ENCODE results near the gene MXD1. TPM values are rescaled to one million over a fixed set of nuclear protein-coding genes. Genes with fewer than 3 reads are reported as not detected.
"Not testable (repeated sequence)": the region's sequence is repeated elsewhere in the genome, so short reads cannot be mapped to it uniquely, and the experiment has no call there.

The MXD1 gene
- total RNA-seq = 10 to 100 TPM in 1 of 2 donors, 1 to 10 TPM in 1; 5.4 to 27.2 TPM
- 10 to 100 TPM; 16.2 to 18.1 TPM for polyA plus RNA-seq (ENCODE audit: insufficient read length in 2 of 2)
- long read RNA-seq, donor 1, full-length matches to known transcripts = 2 of 2 reads
- long read RNA-seq, donor 1, partial matches to known transcripts = 0 of 2 reads
- long read RNA-seq, donor 1, other reads (novel, unspliced or antisense) = 0 of 2 reads
- long read RNA-seq, donor 2, full-length matches to known transcripts = 1 of 1 reads
- long read RNA-seq, donor 2, partial matches to known transcripts = 0 of 1 reads
- long read RNA-seq, donor 2, other reads (novel, unspliced or antisense) = 0 of 1 reads
- long read RNA-seq, donor 3, full-length matches to known transcripts = 1 of 7 reads
- long read RNA-seq, donor 3, partial matches to known transcripts = 6 of 7 reads
- long read RNA-seq, donor 3, other reads (novel, unspliced or antisense) = 0 of 7 reads
- long read RNA-seq, donor 4, full-length matches to known transcripts = 2 of 13 reads
- long read RNA-seq, donor 4, partial matches to known transcripts = 11 of 13 reads
- long read RNA-seq, donor 4, other reads (novel, unspliced or antisense) = 0 of 13 reads

- DNase-seq (ENCODE audit: low read depth in 4 of 6, low spot score in 6 of 6) = peak in 2 of 6 donors; percentile 31 to 44
- H3K27me3 ChIP-seq (ENCODE audit: control insufficient read depth, insufficient read depth, low read length) = no peaks in the 10 kb centered on the region
- WGBS (ENCODE audit: insufficient coverage) = under 1% methylated on average over 75 of the region's 81 CpGs
These were observed at the start of gene MXD1 for GRCh38 chr2:69914950-69915945. Gene MXD1, plus strand, starts transcription at chr2:69915109. Its CDS starts 222 bp downstream, at chr2:69915331.

GRCh38 chr2:69888451-69888850 lies 26.5 kb upstream of the MXD1 start:
- WGBS (ENCODE audit: insufficient coverage) = no CpG with 5 or more reads among the region's 4 CpGs
- Histone ChIP-seq H3K36me3 (ENCODE audit: control insufficient read depth, insufficient read depth, low read length) (no peaks in the 10 kb centered on the region), H3K4me1 (ENCODE audit: control insufficient read depth, insufficient read depth, low read length) (no peaks in the 10 kb centered on the region), H3K4me3 (ENCODE audit: low read depth, low read length) (no peak overlapping the region), H3K9me3 (ENCODE audit: control insufficient read depth, insufficient read depth, low read length) (no peaks in the 10 kb centered on the region), H3K27ac (ENCODE audit: low read depth, low read length) (no peak overlapping the region), H3K27me3 (ENCODE audit: control insufficient read depth, insufficient read depth, low read length) (no peaks in the 10 kb centered on the region)
- DNase-seq (ENCODE audit: low read depth in 4 of 6, low spot score in 6 of 6) = no peak

More at GRCh38 chr2:69914950-69915945, at the start of gene MXD1:
- peaks cover 10% of the 10 kb centered on the region for H3K36me3 ChIP-seq (ENCODE audit: control insufficient read depth, insufficient read depth, low read length)
- no peaks in the 10 kb centered on the region for H3K9me3 ChIP-seq (ENCODE audit: control insufficient read depth, insufficient read depth, low read length)
- H3K4me3 ChIP-seq (ENCODE audit: low read depth, low read length) = peak within 1 kb of the TSS; percentile 72
- peaks cover 11% of the 10 kb centered on the region for H3K4me1 ChIP-seq (ENCODE audit: control insufficient read depth, insufficient read depth, low read length)
- peak within 1 kb of the TSS; percentile 97 for H3K27ac ChIP-seq (ENCODE audit: low read depth, low read length)

GRCh38 chr2:69889302-69889701 lies 25.6 kb upstream of the MXD1 start:
- Histone ChIP-seq H3K36me3 (ENCODE audit: control insufficient read depth, insufficient read depth, low read length) (no peaks in the 10 kb centered on the region), H3K27ac (ENCODE audit: low read depth, low read length) (no peak overlapping the region), H3K27me3 (ENCODE audit: control insufficient read depth, insufficient read depth, low read length) (no peaks in the 10 kb centered on the region), H3K4me1 (ENCODE audit: control insufficient read depth, insufficient read depth, low read length) (no peaks in the 10 kb centered on the region), H3K9me3 (ENCODE audit: control insufficient read depth, insufficient read depth, low read length) (no peaks in the 10 kb centered on the region), H3K4me3 (ENCODE audit: low read depth, low read length) (no peak overlapping the region)
- DNase-seq (ENCODE audit: low read depth in 4 of 6, low spot score in 6 of 6) = no peak

- Histone ChIP-seq H3K27me3 (ENCODE audit: control insufficient read depth, insufficient read depth, low read length) (no peaks in the 10 kb centered on the region), H3K36me3 (ENCODE audit: control insufficient read depth, insufficient read depth, low read length) (peaks cover 6% of the 10 kb centered on the region), H3K27ac (ENCODE audit: low read depth, low read length) (no peak overlapping the region), H3K4me1 (ENCODE audit: control insufficient read depth, insufficient read depth, low read length) (peaks cover 8% of the 10 kb centered on the region), H3K4me3 (ENCODE audit: low read depth, low read length) (no peak overlapping the region), H3K9me3 (ENCODE audit: control insufficient read depth, insufficient read depth, low read length) (no peaks in the 10 kb centered on the region)
- DNase-seq (ENCODE audit: low read depth in 4 of 6, low spot score in 6 of 6) = no peak
- WGBS (ENCODE audit: insufficient coverage) = no CpG with 5 or more reads among the region's 1 CpG
These were observed 24.0 kb upstream of the MXD1 start for GRCh38 chr2:69890881-69891280.

GRCh38 chr2:69892838-69893424 lies 22.0 kb upstream of the MXD1 start:
- not testable (repeated sequence) for H3K27me3 ChIP-seq (ENCODE audit: control insufficient read depth, insufficient read depth, low read length); H3K27ac ChIP-seq (ENCODE audit: low read depth, low read length); DNase-seq (ENCODE audit: low read depth in 4 of 6, low spot score in 6 of 6); H3K4me1 ChIP-seq (ENCODE audit: control insufficient read depth, insufficient read depth, low read length); H3K9me3 ChIP-seq (ENCODE audit: control insufficient read depth, insufficient read depth, low read length)
- peak overlapping the region; percentile 96 for H3K4me3 ChIP-seq (ENCODE audit: low read depth, low read length)
- no CpG with 5 or more reads among the region's 7 CpGs for WGBS (ENCODE audit: insufficient coverage)
- H3K36me3 ChIP-seq (ENCODE audit: control insufficient read depth, insufficient read depth, low read length) = peaks cover 17% of the 10 kb centered on the region

GRCh38 chr2:69893684-69894551 lies 21.0 kb upstream of the MXD1 start, which contains the start of gene SNRNP27:
Gene SNRNP27, plus strand, starts transcription at chr2:69893956. Its CDS starts 29 bp downstream, at chr2:69893985.
- WGBS (ENCODE audit: insufficient coverage) = 0% methylated on average over 21 of the region's 32 CpGs
- no peaks in the 10 kb centered on the region for H3K9me3 ChIP-seq (ENCODE audit: control insufficient read depth, insufficient read depth, low read length)
- H3K27me3 ChIP-seq (ENCODE audit: control insufficient read depth, insufficient read depth, low read length) = no peaks in the 10 kb centered on the region
- peak within 1 kb of the TSS; percentile 96 for H3K4me3 ChIP-seq (ENCODE audit: low read depth, low read length)
- H3K27ac ChIP-seq (ENCODE audit: low read depth, low read length) = peak within 1 kb of the TSS; percentile 71
- peaks cover 22% of the 10 kb centered on the region for H3K36me3 ChIP-seq (ENCODE audit: control insufficient read depth, insufficient read depth, low read length)
- peak; percentile 74 to 95 (median 79) for DNase-seq (ENCODE audit: low read depth in 4 of 6, low spot score in 6 of 6)
- peaks cover 8% of the 10 kb centered on the region for H3K4me1 ChIP-seq (ENCODE audit: control insufficient read depth, insufficient read depth, low read length)

GRCh38 chr2:69894737-69895136 lies 20.2 kb upstream of the MXD1 start:
- WGBS (ENCODE audit: insufficient coverage) = 45% methylated on average over 16 of the region's 23 CpGs
- not testable (repeated sequence) for H3K9me3 ChIP-seq (ENCODE audit: control insufficient read depth, insufficient read depth, low read length); H3K4me1 ChIP-seq (ENCODE audit: control insufficient read depth, insufficient read depth, low read length); H3K27ac ChIP-seq (ENCODE audit: low read depth, low read length); H3K27me3 ChIP-seq (ENCODE audit: control insufficient read depth, insufficient read depth, low read length); DNase-seq (ENCODE audit: low read depth in 4 of 6, low spot score in 6 of 6)
- Histone ChIP-seq H3K36me3 (ENCODE audit: control insufficient read depth, insufficient read depth, low read length) (peaks cover 27% of the 10 kb centered on the region), H3K4me3 (ENCODE audit: low read depth, low read length) (peak overlapping the region; percentile 96)

GRCh38 chr2:69902213-69902922 lies 12.5 kb upstream of the MXD1 start:
- WGBS (ENCODE audit: insufficient coverage) = 89% methylated on average over 6 of the region's 8 CpGs
- H3K4me3 ChIP-seq (ENCODE audit: low read depth, low read length) = no peak overlapping the region
- H3K9me3 ChIP-seq (ENCODE audit: control insufficient read depth, insufficient read depth, low read length) = no peaks in the 10 kb centered on the region
- no peaks in the 10 kb centered on the region for H3K27me3 ChIP-seq (ENCODE audit: control insufficient read depth, insufficient read depth, low read length)
- no peaks in the 10 kb centered on the region for H3K4me1 ChIP-seq (ENCODE audit: control insufficient read depth, insufficient read depth, low read length)
- H3K36me3 ChIP-seq (ENCODE audit: control insufficient read depth, insufficient read depth, low read length) = peaks cover 41% of the 10 kb centered on the region
- H3K27ac ChIP-seq (ENCODE audit: low read depth, low read length) = no peak overlapping the region
- DNase-seq (ENCODE audit: low read depth in 4 of 6, low spot score in 6 of 6) = no peak

Data from spinal cord (tissue), 10 donors.